NCI-H1105 treated with DMSO at 0.1 percent for 48 hours (cell line): Measurements from ENCODE around the gene VCP.

Experiments
- DNase-seq: peaks from one replicate; lab custom pipeline; 2025; lab: John Stamatoyannopoulos, UW

The VCP gene

GRCh38 chr9:35072461-35073278, at the start of gene VCP:
VCP (minus strand) TSS chr9:35072625; CDS start chr9:35072353, 272 bp downstream.
- peak; percentile 98 for DNase-seq

- DNase-seq: peak; percentile 81
Observed at GRCh38 chr9:35116898-35117551, 44.6 kb upstream of the VCP start.

- DNase-seq: no peak
Observed at GRCh38 chr9:35116539-35116897, 44.1 kb upstream of the VCP start.

- DNase-seq: peak; percentile 94
Observed at GRCh38 chr9:35115680-35116538, 43.5 kb upstream of the VCP start, which contains the start of gene ATOSB. ATOSB (minus strand) TSS chr9:35115862; CDS start chr9:35108274, 7,588 bp downstream.

GRCh38 chr9:35114840-35115628, 42.6 kb upstream of the VCP start:
- no peak for DNase-seq

GRCh38 chr9:35114113-35114839, 41.9 kb upstream of the VCP start:
- DNase-seq: no peak

- no peak for DNase-seq
Observed at GRCh38 chr9:35112257-35113020, 40.0 kb upstream of the VCP start.

- peak; percentile 94 for DNase-seq
Observed at GRCh38 chr9:35111001-35111933, 38.8 kb upstream of the VCP start.

GRCh38 chr9:35110327-35110761, 37.9 kb upstream of the VCP start:
- no peak for DNase-seq

GRCh38 chr9:35108946-35109575, 36.6 kb upstream of the VCP start:
- no peak for DNase-seq

- no peak for DNase-seq
Observed at GRCh38 chr9:35108461-35108860, 36.0 kb upstream of the VCP start.

- DNase-seq: no peak
Observed at GRCh38 chr9:35107297-35108290, 35.2 kb upstream of the VCP start.

GRCh38 chr9:35106343-35106730, 33.9 kb upstream of the VCP start:
- DNase-seq: no peak

- no peak for DNase-seq
Observed at GRCh38 chr9:35105571-35106342, 33.3 kb upstream of the VCP start.

- DNase-seq: no peak
Observed at GRCh38 chr9:35105126-35105525, 32.7 kb upstream of the VCP start.

GRCh38 chr9:35104586-35104985, 32.2 kb upstream of the VCP start:
- no peak for DNase-seq
